HPDE6-E6E7 (cell line): ENCODE results near the gene STK32A.
"Not testable (repeated sequence)": the region's sequence is repeated elsewhere in the genome, so short reads cannot be mapped to it uniquely, and the experiment has no call there.

Source experiments
- DNase-seq: peaks from one replicate; pipeline ENCODE4 v3.0.0; 2011; ENCODE audit warnings: missing footprints; ENCODE audit errors: extremely low spot score

The STK32A gene

GRCh38 chr5:147346006-147346561, 111.3 kb downstream of the STK32A start:
- no peak for DNase-seq

GRCh38 chr5:147348046-147348445, 113.2 kb downstream of the STK32A start:
- no peak for DNase-seq

- no peak for DNase-seq
Measured at GRCh38 chr5:147348451-147348850, 113.6 kb downstream of the STK32A start.

- DNase-seq = no peak
Measured at GRCh38 chr5:147349241-147349640, 114.4 kb downstream of the STK32A start.

- no peak for DNase-seq
Measured at GRCh38 chr5:147359101-147359500, 124.3 kb downstream of the STK32A start.

GRCh38 chr5:147359581-147359980, 124.8 kb downstream of the STK32A start:
- no peak for DNase-seq

- DNase-seq = no peak
Measured at GRCh38 chr5:147360816-147361215, 126.0 kb downstream of the STK32A start.

- DNase-seq = no peak
Measured at GRCh38 chr5:147361441-147362175, 126.8 kb downstream of the STK32A start.

- DNase-seq = not testable (repeated sequence)
Measured at GRCh38 chr5:147367381-147367780, 132.6 kb downstream of the STK32A start.

GRCh38 chr5:147369742-147370374, 135.0 kb downstream of the STK32A start:
- peak; percentile 11 for DNase-seq

- DNase-seq = no peak
Measured at GRCh38 chr5:147371290-147371689, 136.5 kb downstream of the STK32A start.

- DNase-seq = no peak
Measured at GRCh38 chr5:147372191-147372590, 137.4 kb downstream of the STK32A start.

GRCh38 chr5:147373328-147373727, 138.5 kb downstream of the STK32A start:
- DNase-seq = no peak

- no peak for DNase-seq
Measured at GRCh38 chr5:147375151-147375550, 140.3 kb downstream of the STK32A start.

GRCh38 chr5:147377682-147378081, 142.9 kb downstream of the STK32A start:
- no peak for DNase-seq

- no peak for DNase-seq
Measured at GRCh38 chr5:147381555-147381954, 146.7 kb downstream of the STK32A start.

GRCh38 chr5:147382776-147383175, 147.9 kb downstream of the STK32A start:
- DNase-seq = no peak

- no peak for DNase-seq
Measured at GRCh38 chr5:147384346-147385193, 149.7 kb downstream of the STK32A start.

GRCh38 chr5:147387109-147387508, 152.3 kb downstream of the STK32A start:
- no peak for DNase-seq

GRCh38 chr5:147388184-147389108, 153.6 kb downstream of the STK32A start:
- DNase-seq = no peak

- no peak for DNase-seq
Measured at GRCh38 chr5:147390654-147391225, 155.9 kb downstream of the STK32A start.
